WTC11 (cell line): ENCODE measurements around the gene FDXR.

ENCODE experiments used
- CTCF ChIP-seq: fragments of 200-600 bp; IDR thresholded peaks from 2 replicates; pipeline ENCODE4 v1.8.0; 2022; ENCODE audit warnings: antibody characterized with exemption
- NR3C1 ChIP-seq: sonication (generic); formaldehyde crosslinking; conservative IDR thresholded peaks from 2 replicates; pipeline ENCODE4 v1.8.1; 2023; ENCODE audit warnings: low read depth, mild to moderate bottlenecking, missing genetic modification reagents
- TCF7 ChIP-seq: sonication (generic); formaldehyde crosslinking; IDR thresholded peaks from 2 replicates; pipeline ENCODE4 v1.8.0; 2022; ENCODE audit warnings: mild to moderate bottlenecking, low read depth, missing genetic modification reagents, moderate library complexity
- TEAD4 ChIP-seq: sonication (generic); formaldehyde crosslinking; IDR thresholded peaks from 2 replicates; pipeline ENCODE4 v1.8.0; 2022; ENCODE audit warnings: mild to moderate bottlenecking, missing genetic modification reagents
- TP53 ChIP-seq: sonication (generic); formaldehyde crosslinking; IDR thresholded peaks from 2 replicates; pipeline ENCODE4 v1.8.1; 2023; ENCODE audit warnings: mild to moderate bottlenecking, missing genetic modification reagents
- USF1 ChIP-seq: sonication (generic); formaldehyde crosslinking; IDR thresholded peaks from 2 replicates; pipeline ENCODE4 v1.8.0; 2022; ENCODE audit warnings: mild to moderate bottlenecking, missing genetic modification reagents
- ZBTB21 ChIP-seq: sonication (generic); formaldehyde crosslinking; IDR thresholded peaks from 2 replicates; pipeline ENCODE4 v1.8.1; 2023; ENCODE audit warnings: mild to moderate bottlenecking, missing genetic modification reagents, borderline replicate concordance
- ZNF121 ChIP-seq: sonication (generic); formaldehyde crosslinking; IDR thresholded peaks from 2 replicates; pipeline ENCODE4 v1.8.0; 2023; ENCODE audit warnings: missing genetic modification reagents
- ZNF138 ChIP-seq: sonication (generic); formaldehyde crosslinking; conservative IDR thresholded peaks from 2 replicates; pipeline ENCODE4 v1.8.1; 2022; ENCODE audit warnings: mild to moderate bottlenecking, moderate library complexity, missing genetic modification reagents
- ZNF219 ChIP-seq: sonication (generic); formaldehyde crosslinking; IDR thresholded peaks from 2 replicates; pipeline ENCODE4 v1.8.0; 2023; ENCODE audit warnings: missing genetic modification reagents, mild to moderate bottlenecking, borderline replicate concordance

- TF ChIP-seq CTCF: no peak
- no peak for TF ChIP-seq ZBTB21 (CRISPR knock-in tag)
- no peak for TF ChIP-seq USF1 (CRISPR knock-in tag)
- no peak for TF ChIP-seq NR3C1 (CRISPR knock-in tag)
- TF ChIP-seq ZNF219 (CRISPR knock-in tag): no peak
- TF ChIP-seq TCF7 (CRISPR knock-in tag): no peak
- no peak for TF ChIP-seq TP53 (CRISPR knock-in tag)
- TF ChIP-seq ZNF138 (CRISPR knock-in tag): no peak
- no peak for TF ChIP-seq TEAD4
- no peak for TF ChIP-seq ZNF121 (CRISPR knock-in tag)
These were observed 5.1 kb upstream of the FDXR start for GRCh38 chr17:74877592-74878548.
